Measurements from ENCODE around the gene ZSCAN9.

The ZSCAN9 gene

DNA sequence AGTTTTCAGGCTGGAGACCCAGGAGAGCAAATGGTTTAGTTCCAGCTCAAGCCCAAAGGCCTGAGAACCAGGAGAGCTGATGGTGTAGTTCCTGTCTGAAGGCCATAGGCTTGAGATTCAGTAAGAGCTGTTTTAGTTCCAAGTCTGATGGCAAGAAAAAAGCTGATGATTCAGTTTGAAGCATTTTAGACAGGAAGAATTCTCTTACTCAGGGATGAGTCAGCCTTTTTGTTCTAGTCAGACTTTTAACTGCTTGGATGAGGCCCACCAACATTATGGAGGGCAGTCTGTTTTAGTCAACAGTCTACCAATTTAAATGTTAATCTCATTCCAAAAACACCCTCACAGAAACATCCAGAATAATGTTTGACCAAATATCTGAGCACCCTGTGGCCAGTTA, 44.4 kb downstream of the ZSCAN9 start:
- DNase-seq, result no peak

DNA sequence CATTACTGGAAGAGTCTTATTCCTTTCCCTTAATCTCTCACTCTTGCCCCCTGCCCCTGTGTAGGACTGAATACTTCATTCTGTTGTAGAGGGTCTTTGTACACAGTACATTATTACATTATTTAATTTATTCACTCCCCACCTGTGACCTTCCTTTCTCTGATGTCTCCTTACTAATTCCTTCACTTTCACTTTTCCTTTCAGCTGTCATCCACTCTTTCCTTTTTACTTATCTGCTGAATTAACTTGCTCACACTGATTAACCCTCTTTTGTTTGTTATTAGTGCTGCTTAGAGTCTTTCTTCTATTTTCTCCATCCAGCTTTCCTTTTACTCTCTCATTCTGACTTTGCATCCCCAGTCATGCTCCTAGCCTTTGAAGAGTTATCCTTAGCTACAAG, 49.8 kb downstream of the ZSCAN9 start:
- no peak for DNase-seq

- DNase-seq, result no peak
Measured at GRCh38 chr6:28277746-28278145, 52.7 kb downstream of the ZSCAN9 start.

GRCh38 chr6:28280595-28281287, 55.7 kb downstream of the ZSCAN9 start:
- DNase-seq, result no peak

DNA sequence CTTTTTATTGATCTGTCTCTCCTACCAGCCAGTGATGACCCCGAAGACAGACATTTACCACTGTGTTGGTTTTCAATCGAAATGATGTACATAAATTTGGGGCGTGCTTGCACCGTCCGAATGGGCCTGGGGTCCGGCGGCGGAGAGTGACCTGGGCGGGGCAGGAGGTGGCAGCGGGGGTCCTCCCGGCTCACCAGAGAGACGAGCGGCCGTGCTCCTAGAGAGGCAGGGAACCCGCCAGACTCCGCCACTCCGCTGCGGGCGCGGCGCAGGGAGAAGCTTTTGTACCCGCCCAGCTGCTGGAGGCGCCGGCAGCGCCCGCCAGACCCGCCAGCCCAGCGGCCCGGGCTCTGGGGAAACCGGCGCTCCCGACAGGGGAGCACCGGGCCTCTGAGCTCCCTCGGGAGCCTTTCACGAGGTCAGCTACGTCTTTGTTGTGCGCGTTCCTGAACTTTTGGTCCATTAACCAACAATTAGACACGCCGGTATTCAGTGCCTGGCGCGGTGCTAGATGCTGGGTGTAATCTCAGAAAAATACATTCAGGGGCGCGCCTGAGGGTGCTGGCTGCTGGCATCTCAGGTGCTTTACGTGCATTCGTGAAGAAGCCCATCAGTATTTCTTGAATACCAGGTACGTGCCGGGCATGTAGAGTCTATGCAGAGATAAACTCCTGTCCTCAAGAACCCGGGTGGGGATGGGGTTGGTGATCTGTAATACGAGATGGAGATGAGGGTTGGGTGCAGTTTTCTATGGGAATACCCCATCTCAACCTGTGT, 56.4 kb downstream of the ZSCAN9 start, which contains the start of gene PGBD1:
PGBD1 (plus strand) TSS at position 285 of the 777 bp plus-strand sequence. CDS start 2,242 bp downstream, outside the sequence.
- peak; percentile 43 for DNase-seq

DNA sequence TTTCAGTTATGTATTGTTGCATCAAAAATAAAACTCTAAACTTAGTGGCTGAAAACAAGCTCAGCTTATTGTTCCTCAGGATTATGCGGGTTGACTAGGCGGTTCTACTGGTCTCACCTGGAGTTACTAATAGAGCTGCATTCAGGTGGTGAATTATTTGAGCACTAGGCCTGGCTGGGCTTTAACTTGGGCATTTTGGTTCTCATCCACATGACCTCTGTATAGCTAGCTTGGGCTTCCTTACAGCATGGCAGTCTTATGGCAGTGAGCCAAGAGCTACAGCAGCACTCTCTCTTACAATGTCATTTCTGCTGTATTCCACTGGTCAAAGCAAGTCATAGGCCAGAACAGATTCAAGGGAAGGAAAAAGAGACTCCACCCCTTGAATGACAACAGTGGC, 57.9 kb downstream of the ZSCAN9 start:
- no peak for DNase-seq
